IMR-90 (cell line): Measurements from ENCODE around the gene HVCN1. TPM values are rescaled to one million over a fixed set of nuclear protein-coding genes. Genes with fewer than 3 reads are reported as not detected.
A peak's percentile ranks its signal among the peaks of the same experiment; 100 is the strongest.

Experiments used
- ATAC-seq: fragments of 200-7000 bp; cut with Tn5 transposase; 2 replicates; pipeline ENCODE4 v1.9.1; 2020; ENCODE audit warnings: low read depth, mild to moderate bottlenecking, moderate library complexity
- BruUV-seq: library from RNA; stranded (reverse); fragments of 400-500 nt; replicated peaks from 2 replicates; lab custom pipeline; 2021; lab: Mats Ljungman, UMichigan
- CTCF ChIA-PET: fragments of 300-600 bp; formaldehyde crosslinking; extraction: SDS; loops from one replicate; lab custom pipeline; 2021; ENCODE audit warnings: antibody characterized with exemption; lab: Yijun Ruan, JAX
- POLR2A ChIA-PET: fragments of 300-600 bp; sonication (Branson Sonifier 250); formaldehyde crosslinking; loops from one replicate; lab custom pipeline; 2022; ENCODE audit warnings: antibody characterized with exemption; ENCODE audit not compliant: unreplicated experiment; lab: Charles Lee
- DNase-seq: peaks from one replicate; pipeline ENCODE4 v3.0.0; 2013
- H2AFZ ChIP-seq: replicated peaks from 2 replicates; pipeline ENCODE3; 2013; ENCODE audit warnings: low read length, mild to moderate bottlenecking; ENCODE audit not compliant: poor library complexity
- H2AK5ac ChIP-seq: 2 replicates; pipeline ENCODE4 v1.6.1; 2013; ENCODE audit warnings: low read depth, low read length, inconsistent platforms
- H2AK9ac ChIP-seq: replicated peaks from 2 replicates; pipeline ENCODE3; 2013; ENCODE audit warnings: mild to moderate bottlenecking, low read depth, low read length, moderate library complexity; ENCODE audit not compliant: poor library complexity
- H2BK120ac ChIP-seq: 2 replicates; pipeline ENCODE4 v1.6.1; 2013; ENCODE audit warnings: low read depth, low read length, inconsistent platforms
- H2BK15ac ChIP-seq: 3 replicates; pipeline ENCODE4 v1.6.1; 2013; ENCODE audit warnings: low read depth, low read length, inconsistent platforms
- H2BK20ac ChIP-seq: 2 replicates; pipeline ENCODE4 v1.6.1; 2013; ENCODE audit warnings: low read depth, mild to moderate bottlenecking, inconsistent platforms, low read length, moderate library complexity
- H2BK5ac ChIP-seq: 2 replicates; pipeline ENCODE4 v1.6.1; 2013; ENCODE audit warnings: mild to moderate bottlenecking, low read depth, low read length, inconsistent platforms; ENCODE audit not compliant: poor library complexity, severe bottlenecking
- H3K14ac ChIP-seq: replicated peaks from 2 replicates; pipeline ENCODE4 v1.6.1; 2013; ENCODE audit warnings: low read depth, low read length, inconsistent platforms
- H3K18ac ChIP-seq: 2 replicates; pipeline ENCODE4 v1.6.1; 2013; ENCODE audit warnings: low read depth, low read length, control low read depth
- H3K23ac ChIP-seq: 2 replicates; pipeline ENCODE4 v1.6.1; 2013; ENCODE audit warnings: low read depth, low read length, inconsistent platforms
- H3K27ac ChIP-seq: 2 replicates; pipeline ENCODE4 v1.5.1; 2013; ENCODE audit warnings: mild to moderate bottlenecking, control low read depth, low read length; ENCODE audit not compliant: insufficient read depth
- H3K27me3 ChIP-seq: 2 replicates; pipeline ENCODE4 v1.6.1; 2013; ENCODE audit warnings: low read length; ENCODE audit not compliant: control insufficient read depth, insufficient read depth
- H3K36me3 ChIP-seq: 2 replicates; pipeline ENCODE4 v1.6.1; 2013; ENCODE audit warnings: low read length, mixed read lengths; ENCODE audit not compliant: control insufficient read depth, insufficient read depth
- H3K4ac ChIP-seq: 2 replicates; pipeline ENCODE4 v1.6.1; 2013; ENCODE audit warnings: low read depth, low read length, inconsistent platforms
- H3K4me1 ChIP-seq: 2 replicates; pipeline ENCODE4 v1.6.1; 2013; ENCODE audit warnings: low read length, mixed read lengths; ENCODE audit not compliant: control insufficient read depth, insufficient read depth
- H3K4me2 ChIP-seq: 2 replicates; pipeline ENCODE4 v1.6.1; 2013; ENCODE audit warnings: low read depth, mild to moderate bottlenecking, control low read depth, low read length, moderate library complexity
- H3K4me3 ChIP-seq: 2 replicates; pipeline ENCODE4 v1.5.1; 2013; ENCODE audit warnings: low read depth, mild to moderate bottlenecking, control low read depth, low read length, moderate library complexity; ENCODE audit not compliant: insufficient read depth
- H3K56ac ChIP-seq: 2 replicates; pipeline ENCODE4 v1.6.1; 2013; ENCODE audit warnings: low read length, inconsistent platforms; ENCODE audit not compliant: insufficient read depth; ENCODE audit errors: extremely low read depth
- H3K79me1 ChIP-seq, 2 experiments: 2 replicates each; pipeline ENCODE4 v1.6.1; 2013; ENCODE audit warnings: low read length in 2 of 2, inconsistent platforms in 1 of 2, low read depth in 1 of 2
- H3K9ac ChIP-seq: 2 replicates; pipeline ENCODE4 v1.6.1; 2013; ENCODE audit warnings: low read depth, low read length, control low read depth
- H3K9me1 ChIP-seq: 2 replicates; pipeline ENCODE4 v1.6.1; 2013; ENCODE audit warnings: low read length, inconsistent platforms; ENCODE audit not compliant: insufficient read depth
- H3K9me3 ChIP-seq: 2 replicates; pipeline ENCODE4 v1.6.1; 2013; ENCODE audit warnings: low read length; ENCODE audit not compliant: control insufficient read depth, insufficient read depth
- H4K20me1 ChIP-seq: 2 replicates; pipeline ENCODE4 v1.6.1; 2013; ENCODE audit warnings: low read length, inconsistent platforms; ENCODE audit not compliant: insufficient read depth
- H4K5ac ChIP-seq: 2 replicates; pipeline ENCODE4 v1.6.1; 2013; ENCODE audit warnings: mild to moderate bottlenecking, low read depth, low read length, control low read depth
- H4K8ac ChIP-seq, 2 experiments: 2 replicates each; pipeline ENCODE4 v1.6.1; 2013; ENCODE audit warnings: low read depth in 2 of 2, low read length in 2 of 2, control low read depth in 1 of 2, inconsistent platforms in 1 of 2
- H4K91ac ChIP-seq: 2 replicates; pipeline ENCODE4 v1.6.1; 2013; ENCODE audit warnings: low read depth, low read length, inconsistent platforms; ENCODE audit not compliant: insufficient read depth
- CTCF ChIP-seq: conservative IDR thresholded peaks from 2 replicates; pipeline ENCODE4 v1.5.1; 2012; ENCODE audit warnings: mild to moderate bottlenecking, low read depth, low read length, improper control_type of control experiment
- ELK1 ChIP-seq: fragments of 150-350 bp; IDR thresholded peaks from 2 replicates; pipeline ENCODE4 v1.6.1; 2016; ENCODE audit warnings: low read depth, mild to moderate bottlenecking, low read length, moderate library complexity, borderline replicate concordance
- USF2 ChIP-seq: fragments of 150-350 bp; IDR thresholded peaks from 2 replicates; pipeline ENCODE4 v1.6.1; 2017; ENCODE audit warnings: mild to moderate bottlenecking, antibody characterized with exemption, low read length, low read depth
- WGBS, 2 experiments: methylation state at CpG; one replicate each; pipeline versions ENCODE4 v1.1.5 to v1.1.7; 2013; ENCODE audit warnings: missing lambda C conversion rate in 2 of 2; ENCODE audit not compliant: insufficient read length in 1 of 2; ENCODE audit errors: extremely low coverage in 2 of 2; 5-methylcytosine and 5-hydroxymethylcytosine counted together
- dilution Hi-C: fragments of 300-500 bp; cut with HindIII; formaldehyde crosslinking; loops from one replicate; pipeline ENCODE4 v1.14.3; 2018; ENCODE audit warnings: low sequenced_read_pairs; ENCODE audit not compliant: unreplicated experiment
- in situ Hi-C: fragments of 300-500 bp; cut with MboI; formaldehyde crosslinking; loops from 3 replicates; pipeline ENCODE4 v1.14.3; 2019; ENCODE audit warnings: low sequenced_read_pairs, inconsistent platforms, mixed read lengths
- intact Hi-C: fragments of 100-400 bp; cut with micrococcal nuclease; formaldehyde crosslinking; loops from 2 replicates; pipeline ENCODE4 v1.10.0; 2022
- polyA plus RNA-seq, 3 experiments: library from polyadenylated mRNA; depleted of rRNA; stranded (reverse); fragments of >200 nt; gene quantifications; 2 replicates each; pipeline ENCODE4 v1.2.3, GENCODE V29; 2012; ENCODE audit warnings: low replicate concordance in 1 of 3
- total RNA-seq: library from RNA; depleted of rRNA; stranded (reverse); fragments of >200 nt; gene quantifications from 2 replicates; pipeline ENCODE4 v1.2.3, GENCODE V29; 2012

Gene HVCN1
- total and polyA plus RNA-seq, 2 of the 4 experiments (the other 2 are of a cell fraction) = 1.9 to 2.0 TPM

GRCh38 chr12:110639336-110640141 is 49.4 kb downstream of the HVCN1 start (continued):
- TF ChIP-seq CTCF = no peak

GRCh38 chr12:110638796-110639195 is 50.1 kb downstream of the HVCN1 start:
- in situ Hi-C loops (no loop called here), intact Hi-C loops (no loop called here), dilution Hi-C loops (no loop called here)
- H3K4me2 ChIP-seq = no peak overlapping the region
- H3K79me1 ChIP-seq = peaks cover 0 to 12% of the 10 kb centered on the region in 2 experiments; a peak in 1 of 4 replicates
- H2BK120ac ChIP-seq = peak overlapping the region; percentile 90
- H2AK5ac ChIP-seq = peak overlapping the region; percentile 94; the same call in 1 of the 2 replicates
- ATAC-seq = peak; percentile 28
- H2AFZ ChIP-seq = peak overlapping the region; percentile 74
- no peak overlapping the region for H3K18ac ChIP-seq
- WGBS, 2 experiments = 60% methylated on average over 1 of the region's 5 CpGs; no CpG with 5 or more reads in 1 of the 2 experiments
- no peak overlapping the region for H3K56ac ChIP-seq
- peak overlapping the region; percentile 49; the same call in 1 of the 2 replicates for H3K23ac ChIP-seq
- no peaks in the 10 kb centered on the region for H3K27me3 ChIP-seq
- no peak overlapping the region for H2AK9ac ChIP-seq
- no peak overlapping the region for H3K9ac ChIP-seq
- peaks cover 22% of the 10 kb centered on the region for H3K9me1 ChIP-seq
- DNase-seq = peak; percentile 39
- peak overlapping the region; percentile 64 for H3K4ac ChIP-seq
- no peak overlapping the region for H3K4me3 ChIP-seq
- H3K9me3 ChIP-seq = no peaks in the 10 kb centered on the region
- no TSS peak for BruUV-seq
- H3K14ac ChIP-seq = 0 out of 2 replicates have a peak overlapping the region, but pooled peaks have one; percentile 23
- TF ChIP-seq ELK1 (no peak), USF2 (peak; percentile 28; the same call in 1 of the 2 replicates)
- peaks cover 18% of the 10 kb centered on the region for H3K4me1 ChIP-seq
- peak overlapping the region in 1 of 2 experiments; percentile 46; a peak in 1 of 4 replicates for H4K8ac ChIP-seq
- H2BK20ac ChIP-seq = peak overlapping the region; percentile 81; the same call in 1 of the 2 replicates
- H2BK15ac ChIP-seq = no peak overlapping the region
- H4K5ac ChIP-seq = no peak overlapping the region
- POLR2A ChIA-PET = no interaction called here
- no peaks in the 10 kb centered on the region for H3K36me3 ChIP-seq
- H4K91ac ChIP-seq = no peak overlapping the region; the same call in 1 of the 2 replicates
- H3K27ac ChIP-seq = no peak overlapping the region
- no peak overlapping the region for H2BK5ac ChIP-seq
- CTCF ChIA-PET = no interaction called here
- peaks cover 4% of the 10 kb centered on the region; the same call in 1 of the 2 replicates for H4K20me1 ChIP-seq
